ENCODE measurements around the gene CPM. TPM values are rescaled to one million over a fixed set of nuclear protein-coding genes. Genes with fewer than 3 reads are reported as not detected.

Gene CPM
- total and polyA plus RNA-seq, 4 donors, result 14.2 to 65.0 (median 24.0) TPM

DNA sequence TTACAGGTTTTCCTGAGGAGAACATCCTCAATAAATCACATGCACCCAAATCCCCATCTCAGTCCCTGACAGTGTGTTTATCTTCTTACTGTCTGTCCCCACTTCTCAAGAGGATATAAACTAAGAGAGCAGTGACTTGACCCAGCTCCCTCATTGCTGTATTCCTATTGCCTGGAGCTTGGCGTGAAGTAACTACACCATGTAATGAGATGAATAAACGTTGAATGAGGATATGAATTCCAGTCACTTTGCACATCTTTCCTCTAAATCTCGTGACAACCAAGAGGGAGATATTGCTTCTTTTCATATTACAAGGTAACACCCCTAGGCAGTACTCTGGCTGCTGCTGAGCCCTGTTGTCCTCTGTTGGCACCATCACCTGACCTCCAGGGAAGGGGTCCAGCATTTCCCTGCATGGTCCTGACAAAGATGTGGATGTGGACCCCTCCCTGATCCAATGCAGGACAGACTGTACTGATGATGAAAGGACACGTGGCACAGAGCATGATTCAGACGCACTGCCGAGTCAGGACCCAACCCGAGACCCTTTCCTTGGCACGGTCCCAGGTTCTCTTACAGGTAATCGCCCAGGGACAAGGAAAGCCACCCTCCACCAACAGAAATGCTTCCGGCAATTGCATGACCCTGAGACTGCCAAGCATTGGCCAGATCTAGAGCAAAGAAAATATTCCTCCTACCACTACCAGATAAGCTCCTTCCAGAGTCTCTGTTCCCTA, 47.7 kb upstream of the CPM start:
- Histone ChIP-seq H3K27me3 (ENCODE audit: control insufficient read depth in 4 of 4, insufficient read depth in 4 of 4, low read length in 3 of 4) (no peaks in the 10 kb centered on the region), H3K36me3 (ENCODE audit: control insufficient read depth in 4 of 4, insufficient read depth in 3 of 4, low read depth in 1 of 4, low read length in 3 of 4) (no peaks in the 10 kb centered on the region), H3K27ac (ENCODE audit: low read depth in 1 of 2, low read length in 2 of 2) (no peak overlapping the region), H3K4me3 (ENCODE audit: low read depth in 1 of 3, low read length in 3 of 3) (no peak overlapping the region), H3K9me3 (ENCODE audit: control insufficient read depth in 4 of 4, low read length in 3 of 4) (peaks cover 0 to 6% (median 1%) of the 10 kb centered on the region in 4 donors), H3K4me1 (ENCODE audit: control insufficient read depth in 4 of 4, insufficient read depth in 4 of 4, low read length in 3 of 4) (peaks cover 9 to 39% (median 28%) of the 10 kb centered on the region in 4 donors), H3K9ac (ENCODE audit: low read depth in 1 of 2, low read length in 2 of 2) (no peak overlapping the region)
- TF ChIP-seq, protein P1, sequence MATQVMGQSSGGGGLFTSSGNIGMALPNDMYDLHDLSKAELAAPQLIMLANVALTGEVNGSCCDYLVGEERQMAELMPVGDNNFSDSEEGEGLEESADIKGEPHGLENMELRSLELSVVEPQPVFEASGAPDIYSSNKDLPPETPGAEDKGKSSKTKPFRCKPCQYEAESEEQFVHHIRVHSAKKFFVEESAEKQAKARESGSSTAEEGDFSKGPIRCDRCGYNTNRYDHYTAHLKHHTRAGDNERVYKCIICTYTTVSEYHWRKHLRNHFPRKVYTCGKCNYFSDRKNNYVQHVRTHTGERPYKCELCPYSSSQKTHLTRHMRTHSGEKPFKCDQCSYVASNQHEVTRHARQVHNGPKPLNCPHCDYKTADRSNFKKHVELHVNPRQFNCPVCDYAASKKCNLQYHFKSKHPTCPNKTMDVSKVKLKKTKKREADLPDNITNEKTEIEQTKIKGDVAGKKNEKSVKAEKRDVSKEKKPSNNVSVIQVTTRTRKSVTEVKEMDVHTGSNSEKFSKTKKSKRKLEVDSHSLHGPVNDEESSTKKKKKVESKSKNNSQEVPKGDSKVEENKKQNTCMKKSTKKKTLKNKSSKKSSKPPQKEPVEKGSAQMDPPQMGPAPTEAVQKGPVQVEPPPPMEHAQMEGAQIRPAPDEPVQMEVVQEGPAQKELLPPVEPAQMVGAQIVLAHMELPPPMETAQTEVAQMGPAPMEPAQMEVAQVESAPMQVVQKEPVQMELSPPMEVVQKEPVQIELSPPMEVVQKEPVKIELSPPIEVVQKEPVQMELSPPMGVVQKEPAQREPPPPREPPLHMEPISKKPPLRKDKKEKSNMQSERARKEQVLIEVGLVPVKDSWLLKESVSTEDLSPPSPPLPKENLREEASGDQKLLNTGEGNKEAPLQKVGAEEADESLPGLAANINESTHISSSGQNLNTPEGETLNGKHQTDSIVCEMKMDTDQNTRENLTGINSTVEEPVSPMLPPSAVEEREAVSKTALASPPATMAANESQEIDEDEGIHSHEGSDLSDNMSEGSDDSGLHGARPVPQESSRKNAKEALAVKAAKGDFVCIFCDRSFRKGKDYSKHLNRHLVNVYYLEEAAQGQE (IDR thresholded peaks at IDR 0.05), result no peak
- TF ChIP-seq, protein P2, sequence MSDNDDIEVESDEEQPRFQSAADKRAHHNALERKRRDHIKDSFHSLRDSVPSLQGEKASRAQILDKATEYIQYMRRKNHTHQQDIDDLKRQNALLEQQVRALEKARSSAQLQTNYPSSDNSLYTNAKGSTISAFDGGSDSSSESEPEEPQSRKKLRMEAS (IDR thresholded peaks at IDR 0.05), result no peak
- TF ChIP-seq FOXA2 (IDR thresholded peaks at IDR 0.05) (no peak), JUND (IDR thresholded peaks at IDR 0.05) (no peak), SP1 (IDR thresholded peaks at IDR 0.05) (no peak), EGR1 (IDR thresholded peaks at IDR 0.05; ENCODE audit: low read depth in 2 of 2) (no peak), TAF1 (conservative IDR thresholded peaks at IDR 0.05) (no peak), FOXA1 (IDR thresholded peaks at IDR 0.05) (no peak), HNF4G (IDR thresholded peaks at IDR 0.05) (no peak), HNF4A (conservative IDR thresholded peaks at IDR 0.05) (no peak), RXRA (IDR thresholded peaks at IDR 0.05) (no peak), NR2F2 (IDR thresholded peaks at IDR 0.05) (no peak), GABPA (IDR thresholded peaks at IDR 0.05 in 1 of 2, conservative IDR thresholded peaks at IDR 0.05 in 1 of 2) (no peak)
- TF ChIP-seq, protein P3, sequence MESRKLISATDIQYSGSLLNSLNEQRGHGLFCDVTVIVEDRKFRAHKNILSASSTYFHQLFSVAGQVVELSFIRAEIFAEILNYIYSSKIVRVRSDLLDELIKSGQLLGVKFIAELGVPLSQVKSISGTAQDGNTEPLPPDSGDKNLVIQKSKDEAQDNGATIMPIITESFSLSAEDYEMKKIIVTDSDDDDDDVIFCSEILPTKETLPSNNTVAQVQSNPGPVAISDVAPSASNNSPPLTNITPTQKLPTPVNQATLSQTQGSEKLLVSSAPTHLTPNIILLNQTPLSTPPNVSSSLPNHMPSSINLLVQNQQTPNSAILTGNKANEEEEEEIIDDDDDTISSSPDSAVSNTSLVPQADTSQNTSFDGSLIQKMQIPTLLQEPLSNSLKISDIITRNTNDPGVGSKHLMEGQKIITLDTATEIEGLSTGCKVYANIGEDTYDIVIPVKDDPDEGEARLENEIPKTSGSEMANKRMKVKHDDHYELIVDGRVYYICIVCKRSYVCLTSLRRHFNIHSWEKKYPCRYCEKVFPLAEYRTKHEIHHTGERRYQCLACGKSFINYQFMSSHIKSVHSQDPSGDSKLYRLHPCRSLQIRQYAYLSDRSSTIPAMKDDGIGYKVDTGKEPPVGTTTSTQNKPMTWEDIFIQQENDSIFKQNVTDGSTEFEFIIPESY (IDR thresholded peaks at IDR 0.05), result no peak
- TF ChIP-seq, protein P4, sequence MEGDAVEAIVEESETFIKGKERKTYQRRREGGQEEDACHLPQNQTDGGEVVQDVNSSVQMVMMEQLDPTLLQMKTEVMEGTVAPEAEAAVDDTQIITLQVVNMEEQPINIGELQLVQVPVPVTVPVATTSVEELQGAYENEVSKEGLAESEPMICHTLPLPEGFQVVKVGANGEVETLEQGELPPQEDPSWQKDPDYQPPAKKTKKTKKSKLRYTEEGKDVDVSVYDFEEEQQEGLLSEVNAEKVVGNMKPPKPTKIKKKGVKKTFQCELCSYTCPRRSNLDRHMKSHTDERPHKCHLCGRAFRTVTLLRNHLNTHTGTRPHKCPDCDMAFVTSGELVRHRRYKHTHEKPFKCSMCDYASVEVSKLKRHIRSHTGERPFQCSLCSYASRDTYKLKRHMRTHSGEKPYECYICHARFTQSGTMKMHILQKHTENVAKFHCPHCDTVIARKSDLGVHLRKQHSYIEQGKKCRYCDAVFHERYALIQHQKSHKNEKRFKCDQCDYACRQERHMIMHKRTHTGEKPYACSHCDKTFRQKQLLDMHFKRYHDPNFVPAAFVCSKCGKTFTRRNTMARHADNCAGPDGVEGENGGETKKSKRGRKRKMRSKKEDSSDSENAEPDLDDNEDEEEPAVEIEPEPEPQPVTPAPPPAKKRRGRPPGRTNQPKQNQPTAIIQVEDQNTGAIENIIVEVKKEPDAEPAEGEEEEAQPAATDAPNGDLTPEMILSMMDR (IDR thresholded peaks at IDR 0.05; ENCODE audit: low read depth, low read length, missing input control), result no peak
- no peak for DNase-seq (ENCODE audit: low spot score)
- 87% methylated on average over 10 of the region's 10 CpGs for WGBS

DNA sequence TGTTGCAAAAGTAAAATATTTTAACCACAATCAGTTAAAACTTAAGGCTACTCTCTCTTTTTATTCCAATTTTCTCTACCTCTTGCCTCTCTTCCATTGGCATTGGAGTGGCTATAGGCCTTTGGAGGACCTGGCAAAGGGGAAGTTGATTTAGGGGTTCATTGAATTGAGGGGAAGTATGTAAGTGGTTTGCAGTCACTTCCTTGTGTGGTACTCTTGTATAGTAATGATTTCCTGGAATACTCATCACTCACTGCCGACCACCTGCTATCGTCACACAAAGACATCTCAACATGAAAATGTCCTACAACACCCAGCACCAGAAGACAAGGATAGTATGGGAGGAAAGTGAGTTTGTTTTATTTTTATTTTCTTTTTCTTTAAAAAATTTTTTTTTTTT, 45.7 kb upstream of the CPM start:
- 89% methylated on average over 2 of the region's 2 CpGs for WGBS
- H3K27ac ChIP-seq (ENCODE audit: low read depth in 1 of 2, low read length in 2 of 2), result no peak overlapping the region

More for the DNA sequence above, 45.7 kb upstream of the CPM start:
- H3K4me1 ChIP-seq (ENCODE audit: control insufficient read depth in 4 of 4, insufficient read depth in 4 of 4, low read length in 3 of 4), result peaks cover 9 to 29% (median 23%) of the 10 kb centered on the region in 4 donors
- TF ChIP-seq, protein P1 (IDR thresholded peaks at IDR 0.05), result no peak
- TF ChIP-seq JUND (IDR thresholded peaks at IDR 0.05) (no peak), HNF4G (IDR thresholded peaks at IDR 0.05) (no peak), SP1 (IDR thresholded peaks at IDR 0.05) (no peak)
- DNase-seq (ENCODE audit: low spot score), result no peak
- no peaks in the 10 kb centered on the region for H3K27me3 ChIP-seq (ENCODE audit: control insufficient read depth in 4 of 4, insufficient read depth in 4 of 4, low read length in 3 of 4)
- H3K9me3 ChIP-seq (ENCODE audit: control insufficient read depth in 4 of 4, low read length in 3 of 4), result peaks cover 0 to 6% (median 1%) of the 10 kb centered on the region in 4 donors
- H3K36me3 ChIP-seq (ENCODE audit: control insufficient read depth in 4 of 4, insufficient read depth in 3 of 4, low read depth in 1 of 4, low read length in 3 of 4), result no peaks in the 10 kb centered on the region
- no peak overlapping the region for H3K9ac ChIP-seq (ENCODE audit: low read depth in 1 of 2, low read length in 2 of 2)
- H3K4me3 ChIP-seq (ENCODE audit: low read depth in 1 of 3, low read length in 3 of 3), result no peak overlapping the region
